ENCODE data around the gene COL8A2. TPM values are rescaled to one million over a fixed set of nuclear protein-coding genes. Genes with fewer than 3 reads are reported as not detected.
"Not testable (repeated sequence)": the region's sequence is repeated elsewhere in the genome, so short reads cannot be mapped to it uniquely, and the experiment has no call there.

Gene COL8A2
- polyA plus RNA-seq, 1 donor from 2014 or later = not detected

GRCh38 chr1:36160388-36160948, 35.4 kb upstream of the COL8A2 start:
- peak overlapping the region; percentile 38 for H3K9ac ChIP-seq (ENCODE audit: low read length)
- H3K79me2 ChIP-seq (replicated peaks; ENCODE audit: insufficient read depth, low read length) = peaks cover 93% of the 10 kb centered on the region
- H2AFZ ChIP-seq (ENCODE audit: low read depth, low read length) = no peak overlapping the region
- H3F3A ChIP-seq (ENCODE audit: insufficient read depth, low read length, poor library complexity, severe bottlenecking) = no peaks in the 10 kb centered on the region
- H3K9me2 ChIP-seq (ENCODE audit: insufficient read depth, low read length) = no peaks in the 10 kb centered on the region
- no peaks in the 10 kb centered on the region for H3K9me3 ChIP-seq (ENCODE audit: low read length)
- TF ChIP-seq TAF1 (IDR thresholded peaks at IDR 0.05; ENCODE audit: low read depth) (no peak), MXI1 (conservative IDR thresholded peaks at IDR 0.05; ENCODE audit: poor library complexity, severe bottlenecking) (no peak), RAD21 (conservative IDR thresholded peaks at IDR 0.05) (no peak), EZH2 (IDR thresholded peaks at IDR 0.05; ENCODE audit: borderline replicate concordance, insufficient read depth, low read length, poor library complexity, severe bottlenecking) (no peak), REST (IDR thresholded peaks at IDR 0.05; ENCODE audit: borderline replicate concordance) (no peak), SMC3 (conservative IDR thresholded peaks at IDR 0.05; ENCODE audit: poor library complexity) (no peak)
- H3K4me3 ChIP-seq (ENCODE audit: low read length) = peak overlapping the region; percentile 63
- H3K27me3 ChIP-seq (ENCODE audit: insufficient read depth, low read depth, low read length) = no peaks in the 10 kb centered on the region
- peaks cover 36% of the 10 kb centered on the region for H4K20me1 ChIP-seq (ENCODE audit: insufficient read depth)
- no peak overlapping the region for H3K27ac ChIP-seq (ENCODE audit: low read length)
- H3K36me3 ChIP-seq (ENCODE audit: insufficient read depth, low read length) = no peaks in the 10 kb centered on the region
- peak overlapping the region; percentile 76 for H3K4me2 ChIP-seq (ENCODE audit: low read length)

DNA sequence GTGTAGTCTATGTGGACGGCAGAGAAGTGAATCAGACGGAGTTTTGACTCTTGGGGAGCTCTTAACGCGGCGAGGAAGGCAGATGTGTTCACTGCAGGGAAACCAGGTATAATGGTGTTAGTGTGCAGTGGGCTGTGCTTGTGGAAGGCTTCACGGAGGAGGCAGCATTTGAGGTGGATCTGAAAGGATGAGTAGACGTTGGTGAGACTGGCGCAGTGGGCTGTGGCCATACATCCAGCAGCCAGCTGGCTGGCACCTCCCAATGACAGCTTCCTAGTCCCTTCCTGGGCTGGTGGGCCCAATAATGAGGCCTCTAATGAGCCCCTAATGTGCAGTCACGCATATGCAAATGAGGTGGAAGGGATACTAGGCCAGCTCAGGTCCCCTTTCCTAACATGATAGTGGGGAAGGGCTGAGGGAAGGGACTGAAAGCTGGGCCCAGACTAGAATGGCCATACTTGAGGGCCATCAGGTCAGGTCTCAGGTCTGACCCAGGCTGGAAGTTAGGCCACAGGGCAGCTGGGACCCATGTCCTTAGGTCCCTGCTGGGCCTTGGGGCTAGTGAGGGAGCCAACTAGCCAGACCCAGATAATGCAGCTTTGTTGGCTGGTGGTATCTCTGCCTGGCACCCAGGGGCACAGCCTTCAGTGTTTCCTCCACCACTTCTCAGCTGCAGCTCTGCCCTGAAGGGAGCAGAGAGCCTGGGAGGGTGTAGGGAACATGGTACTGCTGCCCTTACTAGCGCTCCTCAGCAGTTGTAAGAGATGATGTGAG, 34.8 kb upstream of the COL8A2 start:
- no peak overlapping the region for H3K27ac ChIP-seq (ENCODE audit: low read length)
- H3K9me2 ChIP-seq (ENCODE audit: insufficient read depth, low read length) = no peaks in the 10 kb centered on the region
- no peaks in the 10 kb centered on the region for H3K9me3 ChIP-seq (ENCODE audit: low read length)
- H3K4me3 ChIP-seq (ENCODE audit: low read length) = peak overlapping the region; percentile 28
- no peak for TF ChIP-seq CTCF (IDR thresholded peaks at IDR 0.05; ENCODE audit: poor library complexity, severe bottlenecking)
- no peak for TF ChIP-seq EP300 (conservative IDR thresholded peaks at IDR 0.05; ENCODE audit: poor library complexity, severe bottlenecking)
- TF ChIP-seq MXI1 (conservative IDR thresholded peaks at IDR 0.05; ENCODE audit: poor library complexity, severe bottlenecking) = no peak
- TF ChIP-seq REST (IDR thresholded peaks at IDR 0.05; ENCODE audit: borderline replicate concordance) = no peak
- no peak for TF ChIP-seq TAF1 (IDR thresholded peaks at IDR 0.05; ENCODE audit: low read depth)
- TF ChIP-seq SMC3 (conservative IDR thresholded peaks at IDR 0.05; ENCODE audit: poor library complexity) = no peak
- no peak for TF ChIP-seq EZH2 (IDR thresholded peaks at IDR 0.05; ENCODE audit: borderline replicate concordance, insufficient read depth, low read length, poor library complexity, severe bottlenecking)
- TF ChIP-seq RAD21 (conservative IDR thresholded peaks at IDR 0.05) = no peak
- TF ChIP-seq POLR2AphosphoS5 (IDR thresholded peaks at IDR 0.05) = no peak
- H3K4me2 ChIP-seq (ENCODE audit: low read length) = no peak overlapping the region
- H3F3A ChIP-seq (ENCODE audit: insufficient read depth, low read length, poor library complexity, severe bottlenecking) = no peaks in the 10 kb centered on the region
- H3K79me2 ChIP-seq (replicated peaks; ENCODE audit: insufficient read depth, low read length) = peaks cover 93% of the 10 kb centered on the region
- H4K20me1 ChIP-seq (ENCODE audit: insufficient read depth) = peaks cover 36% of the 10 kb centered on the region
- no peaks in the 10 kb centered on the region for H3K27me3 ChIP-seq (ENCODE audit: insufficient read depth, low read depth, low read length)
- no peak overlapping the region for H2AFZ ChIP-seq (ENCODE audit: low read depth, low read length)
- H3K9ac ChIP-seq (ENCODE audit: low read length) = no peak overlapping the region
- H3K36me3 ChIP-seq (ENCODE audit: insufficient read depth, low read length) = no peaks in the 10 kb centered on the region

- H3K27me3 ChIP-seq (ENCODE audit: insufficient read depth, low read depth, low read length) = not testable (repeated sequence)
These were observed 33.8 kb upstream of the COL8A2 start for GRCh38 chr1:36158827-36159252.

More at GRCh38 chr1:36158827-36159252, 33.8 kb upstream of the COL8A2 start:
- peak overlapping the region; percentile 95 for H3K4me3 ChIP-seq (ENCODE audit: low read length)
- H3F3A ChIP-seq (ENCODE audit: insufficient read depth, low read length, poor library complexity, severe bottlenecking); H3K36me3 ChIP-seq (ENCODE audit: insufficient read depth, low read length); H3K9me3 ChIP-seq (ENCODE audit: low read length); H3K27ac ChIP-seq (ENCODE audit: low read length); H3K9me2 ChIP-seq (ENCODE audit: insufficient read depth, low read length); H2AFZ ChIP-seq (ENCODE audit: low read depth, low read length): not testable (repeated sequence)
- peaks cover 36% of the 10 kb centered on the region for H4K20me1 ChIP-seq (ENCODE audit: insufficient read depth)
- peak overlapping the region; percentile 98 for H3K9ac ChIP-seq (ENCODE audit: low read length)
- peak overlapping the region; percentile 98 for H3K4me2 ChIP-seq (ENCODE audit: low read length)
- H3K79me2 ChIP-seq (replicated peaks; ENCODE audit: insufficient read depth, low read length) = peaks cover 91% of the 10 kb centered on the region

Measured in neural cell (in vitro differentiated cells).